Neural progenitor cell (in vitro differentiated cells): ENCODE measurements around the gene SPR. TPM values are rescaled to one million over a fixed set of nuclear protein-coding genes. Genes with fewer than 3 reads are reported as not detected.

Source experiments
- DNase-seq: peaks from one replicate; pipeline ENCODE4 v3.0.0-alpha.2; 2016; ENCODE audit warnings: low spot score
- H2AFZ ChIP-seq: fragments of 200-600 bp; sonication (generic); replicated peaks from 2 replicates; pipeline ENCODE4 v1.6.1; 2016; ENCODE audit warnings: antibody characterized with exemption
- H3F3A ChIP-seq: fragments of 200-600 bp; sonication (generic); 2 replicates; pipeline ENCODE4 v1.6.1; 2016; ENCODE audit warnings: antibody characterized with exemption, low read depth
- H3K27ac ChIP-seq: fragments of 200-600 bp; sonication (generic); 2 replicates; pipeline ENCODE4 v1.5.1; 2016; ENCODE audit warnings: mild to moderate bottlenecking
- H3K27me3 ChIP-seq: fragments of 200-600 bp; sonication (generic); 2 replicates; pipeline ENCODE4 v1.6.1; 2016; ENCODE audit warnings: mild to moderate bottlenecking, moderate library complexity
- H3K36me3 ChIP-seq: fragments of 200-600 bp; sonication (generic); 2 replicates; pipeline ENCODE4 v1.5.1; 2016
- H3K4me1 ChIP-seq: fragments of 200-600 bp; sonication (generic); 2 replicates; pipeline ENCODE4 v1.6.1; 2016; ENCODE audit warnings: mixed run types
- H3K4me2 ChIP-seq: fragments of 200-600 bp; sonication (generic); 2 replicates; pipeline ENCODE4 v1.6.1; 2016
- H3K4me3 ChIP-seq: fragments of 200-600 bp; sonication (generic); 2 replicates; pipeline ENCODE4 v1.5.1; 2016
- H3K79me2 ChIP-seq: fragments of 200-600 bp; sonication (generic); 2 replicates; pipeline ENCODE4 v1.6.1; 2016; ENCODE audit warnings: low read depth
- H3K9ac ChIP-seq: fragments of 200-600 bp; sonication (generic); 2 replicates; pipeline ENCODE4 v1.6.1; 2016
- H3K9me3 ChIP-seq: fragments of 200-600 bp; sonication (generic); 2 replicates; pipeline ENCODE4 v1.5.1; 2016; ENCODE audit warnings: low read depth
- H4K20me1 ChIP-seq: fragments of 200-600 bp; sonication (generic); 2 replicates; pipeline ENCODE4 v1.6.1; 2016; ENCODE audit warnings: low read depth
- H3K27ac Mint-ChIP-seq: 3 replicates; pipeline ENCODE4 v1.8.0; 2021; ENCODE audit warnings: mixed read lengths
- H3K27me3 Mint-ChIP-seq: 2 replicates; pipeline ENCODE4 v1.8.0; 2022; ENCODE audit warnings: low read depth, mild to moderate bottlenecking, inconsistent platforms, moderate library complexity, mixed read lengths; ENCODE audit not compliant: insufficient read depth
- H3K36me3 Mint-ChIP-seq: 3 replicates; pipeline ENCODE4 v1.8.0; 2021; ENCODE audit warnings: mixed read lengths
- H3K4me1 Mint-ChIP-seq: 3 replicates; pipeline ENCODE4 v1.8.0; 2021; ENCODE audit warnings: mixed read lengths
- H3K4me3 Mint-ChIP-seq: 3 replicates; pipeline ENCODE4 v1.8.0; 2021; ENCODE audit warnings: mild to moderate bottlenecking, moderate library complexity, mixed read lengths
- H3K9me3 Mint-ChIP-seq: 3 replicates; pipeline ENCODE4 v1.8.0; 2020; ENCODE audit warnings: mixed read lengths
- EZH2 ChIP-seq: fragments of 200-600 bp; sonication (generic); IDR thresholded peaks from 2 replicates; pipeline ENCODE4 v1.6.1; 2017; ENCODE audit warnings: antibody characterized with exemption, mild to moderate bottlenecking, moderate library complexity
- EZH2phosphoT487 ChIP-seq: fragments of 200-600 bp; sonication (generic); IDR thresholded peaks from 2 replicates; pipeline ENCODE4 v1.6.1; 2017; ENCODE audit warnings: antibody characterized with exemption
- total RNA-seq: library from RNA; depleted of rRNA; stranded (reverse); fragments of >200 nt; gene quantifications from 2 replicates; pipeline ENCODE4 v1.2.3, GENCODE V29; 2015; ENCODE audit warnings: low replicate concordance
- TF ChIP-seq, protein P1 (sequence below): fragments of 200-600 bp; sonication (generic); IDR thresholded peaks from 2 replicates; pipeline ENCODE4 v1.5.1; 2017; ENCODE audit warnings: antibody characterized with exemption, mild to moderate bottlenecking

The SPR gene
- total RNA-seq, 1 donor from 2014 or later = 2.2 TPM

DNA sequence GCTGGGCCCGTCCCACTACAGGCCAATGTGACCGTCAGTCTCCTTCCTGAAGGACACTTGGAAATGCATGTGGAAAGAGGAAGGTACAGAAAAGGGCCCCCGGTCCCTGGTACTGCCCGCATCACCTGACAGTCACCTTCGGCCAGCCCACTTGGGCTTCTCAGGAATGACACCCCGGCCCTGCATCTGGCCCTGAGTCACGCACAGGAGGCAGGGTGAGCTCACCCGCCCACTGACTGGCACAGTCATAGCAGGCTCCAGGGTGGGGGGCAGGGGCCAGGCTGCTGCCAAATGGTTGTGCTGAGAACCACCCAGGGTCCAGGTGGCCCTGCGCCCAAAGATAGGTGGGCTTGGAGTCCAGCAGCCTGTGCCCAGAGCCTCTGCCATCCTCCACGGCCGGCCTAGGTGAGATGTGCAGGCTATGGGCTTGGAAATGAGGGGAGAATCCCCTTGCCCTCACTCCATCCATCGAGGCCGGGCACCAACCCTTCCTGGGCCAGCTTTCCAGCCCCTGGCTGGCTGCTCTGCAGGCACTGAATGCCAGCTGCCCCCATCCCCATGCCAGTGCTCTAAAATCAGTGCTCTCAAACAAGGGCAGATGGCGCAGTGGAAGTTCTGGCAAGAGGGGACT lies 44.2 kb downstream of the SPR start:
- no peak for DNase-seq
- no peak overlapping the region for H3K4me2 ChIP-seq
- H2AFZ ChIP-seq = no peak overlapping the region
- no peaks in the 10 kb centered on the region for H3K36me3 ChIP-seq
- H3K27ac Mint-ChIP-seq = no peak overlapping the region
- H3K9me3 Mint-ChIP-seq = no peaks in the 10 kb centered on the region
- H3K4me3 Mint-ChIP-seq = no peak overlapping the region
- H3K4me1 ChIP-seq = no peaks in the 10 kb centered on the region
- no peaks in the 10 kb centered on the region for H3K36me3 Mint-ChIP-seq
- TF ChIP-seq, protein P1, sequence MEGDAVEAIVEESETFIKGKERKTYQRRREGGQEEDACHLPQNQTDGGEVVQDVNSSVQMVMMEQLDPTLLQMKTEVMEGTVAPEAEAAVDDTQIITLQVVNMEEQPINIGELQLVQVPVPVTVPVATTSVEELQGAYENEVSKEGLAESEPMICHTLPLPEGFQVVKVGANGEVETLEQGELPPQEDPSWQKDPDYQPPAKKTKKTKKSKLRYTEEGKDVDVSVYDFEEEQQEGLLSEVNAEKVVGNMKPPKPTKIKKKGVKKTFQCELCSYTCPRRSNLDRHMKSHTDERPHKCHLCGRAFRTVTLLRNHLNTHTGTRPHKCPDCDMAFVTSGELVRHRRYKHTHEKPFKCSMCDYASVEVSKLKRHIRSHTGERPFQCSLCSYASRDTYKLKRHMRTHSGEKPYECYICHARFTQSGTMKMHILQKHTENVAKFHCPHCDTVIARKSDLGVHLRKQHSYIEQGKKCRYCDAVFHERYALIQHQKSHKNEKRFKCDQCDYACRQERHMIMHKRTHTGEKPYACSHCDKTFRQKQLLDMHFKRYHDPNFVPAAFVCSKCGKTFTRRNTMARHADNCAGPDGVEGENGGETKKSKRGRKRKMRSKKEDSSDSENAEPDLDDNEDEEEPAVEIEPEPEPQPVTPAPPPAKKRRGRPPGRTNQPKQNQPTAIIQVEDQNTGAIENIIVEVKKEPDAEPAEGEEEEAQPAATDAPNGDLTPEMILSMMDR = no peak
- TF ChIP-seq EZH2phosphoT487 (no peak), EZH2 (no peak)
- H3K27me3 ChIP-seq = peaks cover 91% of the 10 kb centered on the region
- no peak overlapping the region for H3K9ac ChIP-seq
- no peaks in the 10 kb centered on the region for H3K9me3 ChIP-seq
- no peak overlapping the region for H3K4me3 ChIP-seq
- H3K27me3 Mint-ChIP-seq = no peaks in the 10 kb centered on the region
- no peaks in the 10 kb centered on the region for H3K79me2 ChIP-seq
- H4K20me1 ChIP-seq = peaks cover 28% of the 10 kb centered on the region
- H3K27ac ChIP-seq = no peak overlapping the region
- no peaks in the 10 kb centered on the region for H3K4me1 Mint-ChIP-seq
- peaks cover 2% of the 10 kb centered on the region for H3F3A ChIP-seq

DNA sequence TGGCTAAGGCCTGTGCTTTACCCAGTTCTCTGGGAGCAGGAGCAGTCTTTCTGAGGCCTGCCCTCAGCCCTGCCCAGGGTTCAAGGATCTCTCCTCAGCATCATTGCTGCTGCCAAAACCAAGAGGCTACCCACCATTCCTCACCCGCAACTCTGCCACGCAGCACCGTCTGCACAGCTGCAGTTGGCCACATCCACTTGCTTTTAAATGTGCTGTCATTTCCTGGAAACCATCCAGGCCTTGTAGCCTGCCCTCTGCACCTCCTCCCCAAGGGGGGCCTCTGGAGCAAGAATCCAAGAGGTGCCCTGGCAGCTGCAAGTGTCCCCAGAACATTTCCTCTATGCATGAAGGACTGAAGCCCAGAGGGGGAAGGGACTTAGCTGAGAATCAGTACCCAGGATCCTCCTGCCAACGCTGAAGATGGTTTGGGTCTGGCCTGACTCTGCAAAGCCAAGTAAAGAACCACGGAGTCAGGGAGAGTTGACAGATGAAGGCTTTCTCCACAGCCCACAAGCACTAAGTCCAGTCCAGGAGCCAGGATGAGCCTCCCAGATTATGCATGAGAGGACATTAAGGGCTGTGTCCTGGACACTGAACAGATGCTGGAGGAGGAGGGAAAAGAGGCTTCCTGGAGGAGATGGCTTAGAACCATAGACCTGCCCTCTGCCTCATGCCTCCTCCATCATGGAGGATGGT lies 45.0 kb downstream of the SPR start:
- no peaks in the 10 kb centered on the region for H3K9me3 Mint-ChIP-seq
- DNase-seq = no peak
- Histone ChIP-seq H3K79me2 (no peaks in the 10 kb centered on the region), H3K4me3 (no peak overlapping the region), H4K20me1 (peaks cover 20% of the 10 kb centered on the region), H3K9ac (no peak overlapping the region), H3K4me1 (no peaks in the 10 kb centered on the region), H3K4me2 (no peak overlapping the region), H3K27ac (no peak overlapping the region), H3K36me3 (no peaks in the 10 kb centered on the region), H2AFZ (no peak overlapping the region), H3F3A (no peaks in the 10 kb centered on the region), H3K27me3 (peaks cover 83% of the 10 kb centered on the region), H3K9me3 (no peaks in the 10 kb centered on the region)
- TF ChIP-seq, protein P1 = no peak
- TF ChIP-seq EZH2phosphoT487 (no peak), EZH2 (no peak)
- H3K4me1 Mint-ChIP-seq = no peaks in the 10 kb centered on the region
- no peaks in the 10 kb centered on the region for H3K36me3 Mint-ChIP-seq
- H3K4me3 Mint-ChIP-seq = no peak overlapping the region
- no peaks in the 10 kb centered on the region for H3K27me3 Mint-ChIP-seq
- no peak overlapping the region for H3K27ac Mint-ChIP-seq

DNA sequence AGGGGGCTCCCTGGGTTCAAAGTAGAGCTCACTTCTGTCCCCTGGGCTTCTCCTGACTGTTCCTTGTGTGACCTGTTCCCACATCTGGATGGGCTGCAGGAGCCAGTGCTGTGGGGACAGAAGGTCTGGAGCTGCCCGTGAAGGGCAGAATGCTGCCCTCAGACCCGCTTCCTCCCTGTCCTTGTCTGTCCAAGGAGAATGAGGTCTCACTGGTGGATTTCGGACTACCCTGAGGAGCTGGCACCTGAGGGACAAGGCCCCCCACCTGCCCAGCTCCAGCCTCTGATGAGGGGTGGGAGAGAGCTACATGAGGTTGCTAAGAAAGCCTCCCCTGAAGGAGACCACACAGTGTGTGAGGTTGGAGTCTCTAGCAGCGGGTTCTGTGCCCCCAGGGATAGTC lies 45.6 kb downstream of the SPR start:
- peaks cover 77% of the 10 kb centered on the region for H3K27me3 ChIP-seq
- no peaks in the 10 kb centered on the region for H3F3A ChIP-seq
- H3K9ac ChIP-seq = no peak overlapping the region
- no peak overlapping the region for H2AFZ ChIP-seq
- no peaks in the 10 kb centered on the region for H3K36me3 ChIP-seq
- Mint-ChIP-seq H3K27ac (no peak overlapping the region), H3K9me3 (no peaks in the 10 kb centered on the region), H3K4me3 (no peak overlapping the region), H3K36me3 (no peaks in the 10 kb centered on the region), H3K27me3 (peaks cover 5% of the 10 kb centered on the region), H3K4me1 (no peaks in the 10 kb centered on the region)
- H3K4me3 ChIP-seq = no peak overlapping the region
- H3K4me2 ChIP-seq = no peak overlapping the region
- H4K20me1 ChIP-seq = peaks cover 14% of the 10 kb centered on the region
- H3K79me2 ChIP-seq = no peaks in the 10 kb centered on the region
- DNase-seq = no peak
- no peaks in the 10 kb centered on the region for H3K9me3 ChIP-seq
- TF ChIP-seq EZH2phosphoT487 (no peak), EZH2 (no peak)
- TF ChIP-seq, protein P1 = no peak
- no peak overlapping the region for H3K27ac ChIP-seq
- no peaks in the 10 kb centered on the region for H3K4me1 ChIP-seq
